AG09309 (cell line): ENCODE measurements around the gene SYNE1.

Experiments
- DNase-seq: peaks from one replicate; pipeline ENCODE4 v3.0.0-alpha.2; 2010; ENCODE audit warnings: low read depth
- H3K4me3 ChIP-seq: 2 replicates; pipeline ENCODE4 v1.5.1; 2011; ENCODE audit warnings: mild to moderate bottlenecking, low read depth, low read length, moderate library complexity; ENCODE audit not compliant: control insufficient read depth
- TF ChIP-seq, protein P1 (sequence below): IDR thresholded peaks from 2 replicates; pipeline ENCODE4 v1.5.1; 2011; ENCODE audit warnings: mild to moderate bottlenecking, low read depth, low read length, inconsistent platforms; ENCODE audit not compliant: insufficient read depth, control insufficient read depth; ENCODE audit errors: missing control alignments

Gene SYNE1

GRCh38 chr6:152272486-152272885 is 364.7 kb downstream of the SYNE1 start:
- TF ChIP-seq, protein P1, sequence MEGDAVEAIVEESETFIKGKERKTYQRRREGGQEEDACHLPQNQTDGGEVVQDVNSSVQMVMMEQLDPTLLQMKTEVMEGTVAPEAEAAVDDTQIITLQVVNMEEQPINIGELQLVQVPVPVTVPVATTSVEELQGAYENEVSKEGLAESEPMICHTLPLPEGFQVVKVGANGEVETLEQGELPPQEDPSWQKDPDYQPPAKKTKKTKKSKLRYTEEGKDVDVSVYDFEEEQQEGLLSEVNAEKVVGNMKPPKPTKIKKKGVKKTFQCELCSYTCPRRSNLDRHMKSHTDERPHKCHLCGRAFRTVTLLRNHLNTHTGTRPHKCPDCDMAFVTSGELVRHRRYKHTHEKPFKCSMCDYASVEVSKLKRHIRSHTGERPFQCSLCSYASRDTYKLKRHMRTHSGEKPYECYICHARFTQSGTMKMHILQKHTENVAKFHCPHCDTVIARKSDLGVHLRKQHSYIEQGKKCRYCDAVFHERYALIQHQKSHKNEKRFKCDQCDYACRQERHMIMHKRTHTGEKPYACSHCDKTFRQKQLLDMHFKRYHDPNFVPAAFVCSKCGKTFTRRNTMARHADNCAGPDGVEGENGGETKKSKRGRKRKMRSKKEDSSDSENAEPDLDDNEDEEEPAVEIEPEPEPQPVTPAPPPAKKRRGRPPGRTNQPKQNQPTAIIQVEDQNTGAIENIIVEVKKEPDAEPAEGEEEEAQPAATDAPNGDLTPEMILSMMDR = no peak
- no peak for DNase-seq
- no peak overlapping the region for H3K4me3 ChIP-seq

DNA sequence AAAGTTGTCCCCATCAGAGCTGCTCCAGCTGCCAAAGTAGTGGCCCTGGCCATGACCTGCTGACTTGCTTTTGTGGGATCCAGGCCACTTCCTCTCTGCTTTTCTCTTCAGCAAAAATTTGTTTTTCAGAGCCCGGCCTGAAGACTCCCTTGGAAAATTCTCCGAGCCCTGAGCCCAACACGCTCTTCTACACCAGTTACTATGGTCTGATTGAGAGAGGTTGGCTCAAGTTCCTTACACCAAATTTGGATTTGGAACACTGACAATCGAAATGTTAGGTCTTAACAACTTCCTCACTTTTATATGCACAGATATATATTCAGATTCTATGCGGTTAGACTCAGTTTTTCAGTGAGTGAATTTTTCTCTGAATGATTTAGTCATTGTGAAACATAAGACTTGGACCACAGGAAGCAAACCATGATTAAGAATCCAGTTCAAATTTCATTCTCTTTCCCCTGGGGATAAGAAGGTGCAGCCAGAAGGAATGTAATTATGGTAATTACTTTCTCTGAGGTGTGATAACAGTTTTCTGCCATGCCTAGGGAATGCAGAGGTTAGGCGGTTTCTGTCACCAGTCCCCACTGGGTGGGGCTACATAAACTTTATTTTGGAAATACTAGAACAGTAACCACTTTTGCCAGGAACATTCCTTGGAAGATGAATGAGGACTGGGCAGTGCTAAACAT is 365.2 kb downstream of the SYNE1 start:
- peak; percentile 67 for DNase-seq
- TF ChIP-seq, protein P1 = no peak
- H3K4me3 ChIP-seq = no peak overlapping the region

- H3K4me3 ChIP-seq = no peak overlapping the region
- DNase-seq = no peak
- TF ChIP-seq, protein P1 = no peak
Measured at GRCh38 chr6:152270301-152270925, 366.7 kb downstream of the SYNE1 start.

GRCh38 chr6:152268846-152269442 is 368.2 kb downstream of the SYNE1 start:
- TF ChIP-seq, protein P1 = no peak
- no peak overlapping the region for H3K4me3 ChIP-seq
- DNase-seq = no peak

GRCh38 chr6:152267967-152268845 is 369.0 kb downstream of the SYNE1 start:
- TF ChIP-seq, protein P1 = peak; percentile 43
- no peak for DNase-seq
- H3K4me3 ChIP-seq = no peak overlapping the region

DNA sequence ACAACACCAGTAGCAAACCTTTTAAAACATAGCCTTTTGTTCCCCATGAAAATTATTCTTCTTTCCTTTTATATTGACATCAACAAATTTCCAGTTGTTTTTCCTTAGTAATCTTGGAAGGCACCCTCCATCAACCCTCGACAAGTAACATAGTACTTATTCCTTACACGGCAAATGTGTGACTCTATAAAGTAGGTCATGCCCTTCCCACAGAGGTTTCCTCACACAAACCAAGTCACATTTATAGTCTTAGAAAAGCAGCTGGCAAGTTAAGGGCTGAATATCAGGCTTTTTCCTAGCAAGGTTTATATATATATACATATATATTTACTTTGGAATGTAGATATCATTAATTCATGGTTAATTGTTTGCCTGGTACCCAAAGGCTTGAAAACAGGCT is 371.5 kb downstream of the SYNE1 start:
- no peak overlapping the region for H3K4me3 ChIP-seq
- DNase-seq = no peak
- TF ChIP-seq, protein P1 = no peak
